ENCODE measurements around the gene KCNN3. TPM values are rescaled to one million over a fixed set of nuclear protein-coding genes. Genes with fewer than 3 reads are reported as not detected.
A peak's percentile ranks its signal among the peaks of the same experiment; 100 is the strongest.

KCNN3 gene
- total RNA-seq, 1 donor from 2014 or later, result 4.3 TPM

DNA sequence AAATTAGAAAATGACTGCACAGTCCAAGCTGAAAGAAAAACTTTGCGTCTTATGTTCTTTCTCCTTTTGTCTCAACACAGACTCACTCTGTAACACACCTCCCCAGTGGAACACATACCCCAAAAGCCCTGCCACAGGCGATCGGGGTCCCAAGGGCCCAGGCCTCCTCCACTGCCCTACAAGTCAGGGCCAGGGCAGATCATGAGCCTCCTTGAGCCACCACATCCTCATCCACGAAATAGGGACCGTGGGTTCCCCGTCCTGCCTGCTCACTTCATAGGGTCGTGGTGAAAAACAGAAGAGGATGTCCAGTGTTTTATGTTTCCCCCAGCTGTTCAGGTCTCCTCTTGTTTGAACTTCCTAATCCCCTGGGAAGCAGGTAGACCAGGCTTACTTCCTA, 116.7 kb downstream of the KCNN3 start:
- H3K36me3 ChIP-seq, result no peaks in the 10 kb centered on the region
- DNase-seq (ENCODE audit: low spot score), result no peak
- Mint-ChIP-seq H3K4me1 (peaks cover 22% of the 10 kb centered on the region), H3K27me3 (ENCODE audit: insufficient read depth, low read depth) (peaks cover 8% of the 10 kb centered on the region), H3K27ac (no peak overlapping the region), H3K4me3 (no peak overlapping the region), H3K9me3 (no peaks in the 10 kb centered on the region), H3K36me3 (no peaks in the 10 kb centered on the region)
- no peaks in the 10 kb centered on the region for H3K4me1 ChIP-seq
- H3K27ac ChIP-seq, result no peak overlapping the region
- H3K4me3 ChIP-seq, result no peak overlapping the region
- H3K79me2 ChIP-seq (ENCODE audit: low read depth), result no peaks in the 10 kb centered on the region
- no peak overlapping the region for H2AFZ ChIP-seq (replicated peaks)
- no peaks in the 10 kb centered on the region for H3K9me3 ChIP-seq (ENCODE audit: low read depth)
- no peak overlapping the region for H3K4me2 ChIP-seq
- TF ChIP-seq EZH2 (IDR thresholded peaks at IDR 0.05), result no peak
- TF ChIP-seq, protein P1, sequence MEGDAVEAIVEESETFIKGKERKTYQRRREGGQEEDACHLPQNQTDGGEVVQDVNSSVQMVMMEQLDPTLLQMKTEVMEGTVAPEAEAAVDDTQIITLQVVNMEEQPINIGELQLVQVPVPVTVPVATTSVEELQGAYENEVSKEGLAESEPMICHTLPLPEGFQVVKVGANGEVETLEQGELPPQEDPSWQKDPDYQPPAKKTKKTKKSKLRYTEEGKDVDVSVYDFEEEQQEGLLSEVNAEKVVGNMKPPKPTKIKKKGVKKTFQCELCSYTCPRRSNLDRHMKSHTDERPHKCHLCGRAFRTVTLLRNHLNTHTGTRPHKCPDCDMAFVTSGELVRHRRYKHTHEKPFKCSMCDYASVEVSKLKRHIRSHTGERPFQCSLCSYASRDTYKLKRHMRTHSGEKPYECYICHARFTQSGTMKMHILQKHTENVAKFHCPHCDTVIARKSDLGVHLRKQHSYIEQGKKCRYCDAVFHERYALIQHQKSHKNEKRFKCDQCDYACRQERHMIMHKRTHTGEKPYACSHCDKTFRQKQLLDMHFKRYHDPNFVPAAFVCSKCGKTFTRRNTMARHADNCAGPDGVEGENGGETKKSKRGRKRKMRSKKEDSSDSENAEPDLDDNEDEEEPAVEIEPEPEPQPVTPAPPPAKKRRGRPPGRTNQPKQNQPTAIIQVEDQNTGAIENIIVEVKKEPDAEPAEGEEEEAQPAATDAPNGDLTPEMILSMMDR (IDR thresholded peaks at IDR 0.05), result no peak
- no peak for TF ChIP-seq EZH2phosphoT487 (IDR thresholded peaks at IDR 0.05)
- H4K20me1 ChIP-seq (ENCODE audit: low read depth), result no peaks in the 10 kb centered on the region
- no peaks in the 10 kb centered on the region for H3K27me3 ChIP-seq
- H3F3A ChIP-seq (ENCODE audit: low read depth), result peaks cover 10% of the 10 kb centered on the region
- H3K9ac ChIP-seq, result no peak overlapping the region

DNA sequence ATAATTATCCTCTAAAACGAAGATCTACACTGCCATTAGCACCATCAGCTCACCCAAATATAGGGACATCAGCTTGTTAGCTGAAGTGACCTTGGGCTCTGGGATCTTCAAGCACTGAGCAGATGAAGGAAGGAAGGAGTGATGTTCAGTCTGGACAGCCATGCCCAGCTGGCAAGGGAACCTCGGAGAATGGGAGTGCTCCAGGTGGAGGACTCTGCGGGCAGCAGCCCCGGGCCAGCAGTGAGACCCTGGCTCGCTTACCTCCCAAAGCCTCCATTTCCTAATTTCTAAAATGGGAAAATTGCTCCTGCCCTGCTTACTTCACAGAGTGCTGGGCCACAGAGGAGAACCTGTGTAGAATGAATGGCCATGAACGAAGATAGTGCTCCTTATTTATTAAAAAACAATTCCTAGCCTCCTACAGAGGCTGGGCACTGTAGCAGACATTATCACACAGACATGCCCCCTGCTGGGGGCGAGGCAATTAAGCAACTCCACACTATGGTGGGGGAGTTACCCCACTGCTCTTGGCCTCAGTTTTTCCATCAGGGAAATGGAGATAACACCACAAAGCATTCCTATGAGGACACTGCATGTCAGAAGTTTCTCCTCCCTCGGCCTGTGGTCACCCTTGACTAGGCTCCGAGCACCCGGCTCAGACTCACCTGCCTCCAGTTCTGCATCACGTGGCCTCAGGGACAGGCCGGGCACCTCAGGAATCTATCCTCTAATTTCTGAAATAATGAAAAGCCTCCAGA, 117.6 kb downstream of the KCNN3 start:
- Histone ChIP-seq H3K9ac (no peak overlapping the region), H3K27ac (no peak overlapping the region), H3K36me3 (no peaks in the 10 kb centered on the region), H3K4me3 (no peak overlapping the region), H3K79me2 (ENCODE audit: low read depth) (no peaks in the 10 kb centered on the region), H3K9me3 (ENCODE audit: low read depth) (no peaks in the 10 kb centered on the region), H4K20me1 (ENCODE audit: low read depth) (no peaks in the 10 kb centered on the region), H3K4me1 (peaks cover 9% of the 10 kb centered on the region), H3K27me3 (no peaks in the 10 kb centered on the region), H3K4me2 (no peak overlapping the region), H3F3A (ENCODE audit: low read depth) (peaks cover 14% of the 10 kb centered on the region), H2AFZ (replicated peaks) (no peak overlapping the region)
- H3K27ac Mint-ChIP-seq, result peak overlapping the region; percentile 3
- no peaks in the 10 kb centered on the region for H3K9me3 Mint-ChIP-seq
- no peaks in the 10 kb centered on the region for H3K36me3 Mint-ChIP-seq
- H3K4me3 Mint-ChIP-seq, result no peak overlapping the region
- no peak for DNase-seq (ENCODE audit: low spot score)
- H3K27me3 Mint-ChIP-seq (ENCODE audit: insufficient read depth, low read depth), result peaks cover 13% of the 10 kb centered on the region
- no peak for TF ChIP-seq EZH2 (IDR thresholded peaks at IDR 0.05)
- TF ChIP-seq, protein P1 (IDR thresholded peaks at IDR 0.05), result no peak
- peaks cover 31% of the 10 kb centered on the region for H3K4me1 Mint-ChIP-seq

DNA sequence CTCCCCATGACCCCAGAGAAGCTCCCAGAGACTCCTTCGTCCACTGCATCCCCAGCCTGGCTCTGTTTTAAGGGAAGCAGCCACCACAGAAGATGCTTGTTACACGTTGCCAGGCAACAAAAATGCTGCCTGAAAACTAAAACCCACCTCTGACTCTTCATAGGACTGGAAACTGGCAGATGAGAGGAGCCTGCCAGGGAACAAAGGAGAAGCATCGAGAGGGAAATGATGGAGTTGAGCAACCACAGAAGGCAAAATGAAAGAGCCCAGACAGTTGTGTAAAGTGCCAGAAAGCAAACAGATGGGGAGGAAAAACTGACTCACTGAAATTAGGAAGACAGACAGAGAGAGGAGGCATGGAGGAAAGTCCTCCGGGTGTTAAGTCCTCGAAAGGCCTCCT, 118.4 kb downstream of the KCNN3 start:
- no peak for DNase-seq (ENCODE audit: low spot score)
- no peak overlapping the region for H3K9ac ChIP-seq
- no peaks in the 10 kb centered on the region for H3K9me3 ChIP-seq (ENCODE audit: low read depth)
- H2AFZ ChIP-seq (replicated peaks), result no peak overlapping the region
- Mint-ChIP-seq H3K9me3 (no peaks in the 10 kb centered on the region), H3K27ac (peak overlapping the region; percentile 28), H3K27me3 (ENCODE audit: insufficient read depth, low read depth) (peaks cover 16% of the 10 kb centered on the region), H3K36me3 (no peaks in the 10 kb centered on the region), H3K4me1 (peaks cover 38% of the 10 kb centered on the region), H3K4me3 (no peak overlapping the region)
- H3K27me3 ChIP-seq, result no peaks in the 10 kb centered on the region
- H4K20me1 ChIP-seq (ENCODE audit: low read depth), result no peaks in the 10 kb centered on the region
- H3K4me1 ChIP-seq, result peaks cover 10% of the 10 kb centered on the region
- TF ChIP-seq, protein P1 (IDR thresholded peaks at IDR 0.05), result no peak
- TF ChIP-seq EZH2 (IDR thresholded peaks at IDR 0.05), result no peak
- no peak overlapping the region for H3K27ac ChIP-seq
- H3K4me3 ChIP-seq, result no peak overlapping the region
- no peaks in the 10 kb centered on the region for H3K36me3 ChIP-seq
- H3K79me2 ChIP-seq (ENCODE audit: low read depth), result no peaks in the 10 kb centered on the region
- H3K4me2 ChIP-seq, result no peak overlapping the region
- peaks cover 14% of the 10 kb centered on the region for H3F3A ChIP-seq (ENCODE audit: low read depth)
